Thyroid gland (tissue), 4 donors: Measurements from ENCODE around the gene PRKCH.

ENCODE experiments used
- POLR2A ChIP-seq, 2 donors: fragments of 450-650 bp; IDR thresholded peaks; one replicate each; pipeline ENCODE4 v1.6.1; 2017; ENCODE audit warnings: antibody characterized with exemption in 2 of 2, mild to moderate bottlenecking in 2 of 2, moderate library complexity in 1 of 2
- TF ChIP-seq, protein P1 (sequence below), 6 experiments: fragments of 200-600 bp in 3 of 6; fragments of 450-650 bp in 3 of 6; sonication (generic) in 3 of 6; IDR thresholded peaks; one replicate each; pipeline ENCODE4 v1.5.1; 2016 to 2019; ENCODE audit warnings: antibody characterized with exemption in 6 of 6, mild to moderate bottlenecking in 2 of 6, inconsistent platforms in 1 of 6, moderate library complexity in 1 of 6

DNA sequence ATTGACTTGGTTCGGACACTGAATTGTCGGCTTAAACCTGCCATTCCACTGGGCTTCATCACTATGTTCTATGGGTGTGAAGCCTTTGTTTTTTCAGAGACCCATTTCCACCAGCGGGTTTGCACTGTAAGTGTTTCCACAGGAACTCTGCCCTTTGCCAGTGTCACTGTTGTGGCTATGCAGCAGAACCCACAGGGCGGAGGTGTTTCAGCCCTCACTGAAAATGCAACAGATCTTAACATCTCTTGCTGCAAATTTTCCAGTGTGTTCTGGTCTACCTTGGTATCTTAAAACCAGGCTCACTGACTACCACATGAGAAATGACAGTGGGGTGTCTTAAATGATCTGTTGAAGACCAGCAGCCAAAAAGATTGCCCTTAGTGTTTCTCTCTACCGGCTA is 21.1 kb downstream of the PRKCH start:
- TF ChIP-seq, protein P1, sequence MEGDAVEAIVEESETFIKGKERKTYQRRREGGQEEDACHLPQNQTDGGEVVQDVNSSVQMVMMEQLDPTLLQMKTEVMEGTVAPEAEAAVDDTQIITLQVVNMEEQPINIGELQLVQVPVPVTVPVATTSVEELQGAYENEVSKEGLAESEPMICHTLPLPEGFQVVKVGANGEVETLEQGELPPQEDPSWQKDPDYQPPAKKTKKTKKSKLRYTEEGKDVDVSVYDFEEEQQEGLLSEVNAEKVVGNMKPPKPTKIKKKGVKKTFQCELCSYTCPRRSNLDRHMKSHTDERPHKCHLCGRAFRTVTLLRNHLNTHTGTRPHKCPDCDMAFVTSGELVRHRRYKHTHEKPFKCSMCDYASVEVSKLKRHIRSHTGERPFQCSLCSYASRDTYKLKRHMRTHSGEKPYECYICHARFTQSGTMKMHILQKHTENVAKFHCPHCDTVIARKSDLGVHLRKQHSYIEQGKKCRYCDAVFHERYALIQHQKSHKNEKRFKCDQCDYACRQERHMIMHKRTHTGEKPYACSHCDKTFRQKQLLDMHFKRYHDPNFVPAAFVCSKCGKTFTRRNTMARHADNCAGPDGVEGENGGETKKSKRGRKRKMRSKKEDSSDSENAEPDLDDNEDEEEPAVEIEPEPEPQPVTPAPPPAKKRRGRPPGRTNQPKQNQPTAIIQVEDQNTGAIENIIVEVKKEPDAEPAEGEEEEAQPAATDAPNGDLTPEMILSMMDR (IDR thresholded peaks at IDR 0.05) = no peak
- no peak for TF ChIP-seq POLR2A (IDR thresholded peaks at IDR 0.05)
